Peyer's patch (tissue), 4 donors: ENCODE measurements around the gene ATOH7. TPM values are rescaled to one million over a fixed set of nuclear protein-coding genes. Genes with fewer than 3 reads are reported as not detected.

Experiments used
- DNase-seq, 3 donors: peaks; one replicate each; pipeline ENCODE4 v3.0.0-alpha.2; 2017 to 2019
- H3K27ac ChIP-seq, 4 donors: fragments of 200-600 bp; sonication (generic); one replicate each; pipeline ENCODE4 v1.5.1; 2016 to 2019
- H3K27me3 ChIP-seq, 2 donors: fragments of 200-600 bp; sonication (generic); one replicate each; pipeline ENCODE4 v1.5.1; 2019
- H3K36me3 ChIP-seq, 3 donors: fragments of 200-600 bp; sonication (generic); one replicate each; pipeline ENCODE4 v1.5.1; 2016 to 2019
- H3K4me1 ChIP-seq, 4 donors: fragments of 200-600 bp; sonication (generic); one replicate each; pipeline ENCODE4 v1.5.1; 2016 to 2019
- H3K4me3 ChIP-seq, 4 donors: fragments of 200-600 bp; sonication (generic); 1 replicate in 3 of 4; 2 replicates in 1 of 4; pipeline ENCODE4 v1.5.1; 2016 to 2019; ENCODE audit warnings: mild to moderate bottlenecking in 1 of 4
- H3K9me3 ChIP-seq, 4 donors: fragments of 200-600 bp; sonication (generic); one replicate each; pipeline ENCODE4 v1.5.1; 2016 to 2019; ENCODE audit warnings: mild to moderate bottlenecking in 1 of 4
- CTCF ChIP-seq, 6 experiments: fragments of 450-650 bp in 4 of 6; fragments of 200-600 bp in 2 of 6; sonication (generic) in 1 of 6; IDR thresholded peaks; one replicate each; pipeline ENCODE4 v1.5.1; 2017 to 2019; ENCODE audit warnings: antibody characterized with exemption in 6 of 6, mild to moderate bottlenecking in 3 of 6, moderate library complexity in 1 of 6
- POLR2A ChIP-seq, 2 donors: fragments of 450-650 bp; IDR thresholded peaks; one replicate each; pipeline ENCODE4 v1.5.1; 2017; ENCODE audit warnings: antibody characterized with exemption in 2 of 2, mild to moderate bottlenecking in 2 of 2, moderate library complexity in 2 of 2
- total RNA-seq, 4 donors: library from RNA; depleted of rRNA; stranded (reverse); fragments of >200 nt; gene quantifications; one replicate each; pipeline ENCODE4 v1.1.0, GENCODE V29; 2016

The ATOH7 gene
- total RNA-seq, 4 donors from 2014 or later = 0.54 to 5.3 (median 2.6) TPM; not detected in 1

GRCh38 chr10:68272833-68273232, 40.9 kb upstream of the ATOH7 start:
- Histone ChIP-seq H3K27me3 (no peaks in the 10 kb centered on the region), H3K4me3 (no peak overlapping the region), H3K36me3 (no peaks in the 10 kb centered on the region), H3K27ac (no peak overlapping the region), H3K9me3 (peaks cover 0 to 2% (median 0%) of the 10 kb centered on the region in 4 donors), H3K4me1 (no peaks in the 10 kb centered on the region)
- TF ChIP-seq POLR2A (IDR thresholded peaks at IDR 0.05) = no peak
- no peak for TF ChIP-seq CTCF (IDR thresholded peaks at IDR 0.05)
- no peak for DNase-seq

- H3K4me1 ChIP-seq = no peaks in the 10 kb centered on the region
- TF ChIP-seq CTCF (IDR thresholded peaks at IDR 0.05) (no peak), POLR2A (IDR thresholded peaks at IDR 0.05) (no peak)
- DNase-seq = no peak
- no peak overlapping the region for H3K27ac ChIP-seq
- no peaks in the 10 kb centered on the region for H3K27me3 ChIP-seq
- no peaks in the 10 kb centered on the region for H3K36me3 ChIP-seq
- H3K9me3 ChIP-seq = no peaks in the 10 kb centered on the region
- no peak overlapping the region for H3K4me3 ChIP-seq
These were observed 39.4 kb upstream of the ATOH7 start for GRCh38 chr10:68271196-68271882.

- no peak overlapping the region for H3K4me3 ChIP-seq
- H3K36me3 ChIP-seq = no peaks in the 10 kb centered on the region
- H3K9me3 ChIP-seq = peaks cover 0 to 4% (median 0%) of the 10 kb centered on the region in 4 donors
- no peak overlapping the region for H3K27ac ChIP-seq
- H3K4me1 ChIP-seq = no peaks in the 10 kb centered on the region
- H3K27me3 ChIP-seq = no peaks in the 10 kb centered on the region
- DNase-seq = no peak
- TF ChIP-seq CTCF (IDR thresholded peaks at IDR 0.05) = no peak
- no peak for TF ChIP-seq POLR2A (IDR thresholded peaks at IDR 0.05)
These were observed 37.8 kb upstream of the ATOH7 start for GRCh38 chr10:68269562-68270290.

- Histone ChIP-seq H3K4me3 (no peak overlapping the region), H3K27me3 (no peaks in the 10 kb centered on the region), H3K4me1 (no peaks in the 10 kb centered on the region), H3K36me3 (no peaks in the 10 kb centered on the region), H3K27ac (no peak overlapping the region), H3K9me3 (peaks cover 0 to 4% (median 0%) of the 10 kb centered on the region in 4 donors)
- TF ChIP-seq POLR2A (IDR thresholded peaks at IDR 0.05) = no peak
- no peak for TF ChIP-seq CTCF (IDR thresholded peaks at IDR 0.05)
- no peak for DNase-seq
These were observed 29.4 kb upstream of the ATOH7 start for GRCh38 chr10:68261132-68261856.

- no peak for DNase-seq
- Histone ChIP-seq H3K27ac (no peak overlapping the region), H3K27me3 (no peaks in the 10 kb centered on the region), H3K36me3 (no peaks in the 10 kb centered on the region), H3K4me3 (no peak overlapping the region), H3K9me3 (no peaks in the 10 kb centered on the region), H3K4me1 (no peaks in the 10 kb centered on the region)
- TF ChIP-seq CTCF (IDR thresholded peaks at IDR 0.05) = no peak
- TF ChIP-seq POLR2A (IDR thresholded peaks at IDR 0.05) = no peak
These were observed 21.4 kb upstream of the ATOH7 start for GRCh38 chr10:68253346-68253745.
